K562 (cell line): Measurements from ENCODE around the gene XRN2. TPM values are rescaled to one million over a fixed set of nuclear protein-coding genes. Genes with fewer than 3 reads are reported as not detected.

Source experiments
- ATAC-seq: fragments of 200-7000 bp; cut with Tn5 transposase; 3 replicates; pipeline ENCODE4 v1.9.1; 2020; ENCODE audit warnings: moderate library complexity
- BruUV-seq: library from RNA; stranded (reverse); fragments of 400-500 nt; replicated peaks from 2 replicates; lab custom pipeline; 2021; lab: Mats Ljungman, UMichigan
- CTCF ChIA-PET: fragments of 300-600 bp; formaldehyde crosslinking; extraction: SDS; loops from one replicate; lab custom pipeline; 2021; ENCODE audit warnings: low intra/inter-chr PET ratio; lab: Yijun Ruan, JAX
- POLR2A ChIA-PET: fragments of 300-600, 350-650 bp; sonication (Branson Sonifier 250); formaldehyde crosslinking; extraction: SDS; loops from one replicate; lab custom pipeline; 2021; ENCODE audit warnings: antibody characterized with exemption, inconsistent platforms; lab: Yijun Ruan, JAX
- DNase-seq, 4 experiments: peaks; one replicate each; pipeline versions ENCODE4 v3.0.0 to v3.0.0-alpha.2; 2011 to 2018; ENCODE audit warnings: low spot score in 3 of 4, mixed read lengths in 3 of 4; ENCODE audit errors: extremely low read depth in 1 of 4
- FAIRE-seq: peaks from 2 replicates; lab custom pipeline; 2011; peaks lifted over from hg19 to GRCh38; lab: Jason Lieb, UNC
- H2AFZ ChIP-seq: 2 replicates; pipeline ENCODE4 v1.6.0; 2011; ENCODE audit warnings: low read depth, low read length, control low read depth, inconsistent platforms
- H3K27ac ChIP-seq: fragments of 200-600 bp; 3 replicates; pipeline ENCODE4 v1.8.0; 2011; ENCODE audit warnings: low read depth, mild to moderate bottlenecking, control low read depth, inconsistent platforms, low read length, moderate library complexity, mixed read lengths; ENCODE audit errors: extremely low read depth
- H3K27me3 ChIP-seq, 2 experiments: fragments of 300-600 bp in 1 of 2; 2 replicates in 1 of 2; 3 replicates in 1 of 2; pipeline versions ENCODE4 v1.6.0 to v1.8.0; 2011; ENCODE audit warnings: inconsistent platforms in 2 of 2, low read length in 2 of 2, mild to moderate bottlenecking in 1 of 2, mixed read lengths in 1 of 2, moderate library complexity in 1 of 2; ENCODE audit not compliant: control insufficient read depth in 2 of 2, insufficient read depth in 2 of 2
- H3K36me3 ChIP-seq: fragments of 300-600 bp; 3 replicates; pipeline ENCODE4 v1.8.0; 2011; ENCODE audit warnings: mild to moderate bottlenecking, low read length, inconsistent platforms; ENCODE audit not compliant: control insufficient read depth, insufficient read depth
- H3K4me1 ChIP-seq, 2 experiments: fragments of 200-600 bp in 1 of 2; replicated peaks in 1 of 2; 2 replicates in 1 of 2; 3 replicates in 1 of 2; pipeline versions ENCODE4 v1.5.1 to v1.8.0; 2011; ENCODE audit warnings: inconsistent platforms in 2 of 2, low read length in 2 of 2, mild to moderate bottlenecking in 1 of 2, mixed read lengths in 1 of 2, moderate library complexity in 1 of 2; ENCODE audit not compliant: control insufficient read depth in 2 of 2, insufficient read depth in 2 of 2
- H3K4me2 ChIP-seq: 2 replicates; pipeline ENCODE4 v1.6.1; 2011; ENCODE audit warnings: low read length, control low read depth, inconsistent platforms, mixed read lengths; ENCODE audit not compliant: insufficient read depth
- H3K4me3 ChIP-seq: fragments of 200-600 bp; sonication (generic), shearing (Covaris generic); 2 replicates; pipeline ENCODE4 v1.5.1; 2016; ENCODE audit warnings: control low read depth, inconsistent platforms
- H3K79me2 ChIP-seq: fragments of 200-600 bp; 3 replicates; pipeline ENCODE4 v1.8.0; 2011; ENCODE audit warnings: low read length, inconsistent platforms; ENCODE audit not compliant: control insufficient read depth, insufficient read depth
- H3K9ac ChIP-seq, 2 experiments: 2 replicates each; pipeline versions ENCODE4 v1.6.0 to v1.6.1; 2011; ENCODE audit warnings: low read depth in 2 of 2, low read length in 2 of 2, control low read depth in 1 of 2, inconsistent platforms in 1 of 2, mild to moderate bottlenecking in 1 of 2, mixed read lengths in 1 of 2; ENCODE audit not compliant: insufficient read depth in 1 of 2
- H3K9me1 ChIP-seq: one replicate; pipeline ENCODE4 v1.6.0; 2011; ENCODE audit warnings: inconsistent platforms, mild to moderate bottlenecking, low read length, moderate library complexity; ENCODE audit not compliant: control insufficient read depth, insufficient read depth
- H3K9me3 ChIP-seq: replicated peaks from 2 replicates; pipeline ENCODE4 v1.5.1; 2011; ENCODE audit warnings: low read depth, low read length, inconsistent platforms; ENCODE audit not compliant: control insufficient read depth, insufficient read depth
- H4K20me1 ChIP-seq: replicated peaks from 2 replicates; pipeline ENCODE4 v1.6.1; 2011; ENCODE audit warnings: low read length, inconsistent platforms, mixed read lengths; ENCODE audit not compliant: control insufficient read depth, insufficient read depth
- CAMTA2 ChIP-seq: fragments of 250-450 bp; sonication (Bioruptor Pico); conservative IDR thresholded peaks from 2 replicates; pipeline ENCODE4 v1.5.1; 2022
- E2F5 ChIP-seq: sonication (generic); formaldehyde crosslinking; IDR thresholded peaks from 2 replicates; pipeline ENCODE4 v1.8.0; 2022; ENCODE audit warnings: mild to moderate bottlenecking, missing genetic modification reagents
- E2F8 ChIP-seq: fragments of 450-650 bp; IDR thresholded peaks from 2 replicates; pipeline ENCODE4 v1.7.1; 2018; ENCODE audit warnings: mild to moderate bottlenecking, low read depth; ENCODE audit not compliant: partially characterized antibody
- ZBTB26 ChIP-seq: fragments of 450-650 bp; formaldehyde crosslinking; IDR thresholded peaks from 2 replicates; pipeline ENCODE4 v1.4.0; 2022; ENCODE audit warnings: missing genetic modification characterization
- ZNF696 ChIP-seq: fragments of 250-450 bp; sonication (Bioruptor Pico); conservative IDR thresholded peaks from 2 replicates; pipeline ENCODE4 v1.4.0; 2020; ENCODE audit warnings: mild to moderate bottlenecking, moderate library complexity
- WGBS: fragments of 100-300 bp; shearing (Covaris generic); methylation state at CpG from one replicate; pipeline ENCODE4 v1.1.6; 2016; ENCODE audit warnings: low coverage, mixed read lengths; ENCODE audit not compliant: insufficient coverage; ENCODE audit errors: missing lambda C conversion rate; 5-methylcytosine and 5-hydroxymethylcytosine counted together
- in situ Hi-C: fragments of 300-500 bp; cut with MboI; formaldehyde crosslinking; loops from 4 replicates; pipeline ENCODE4 v1.15.0; 2018; ENCODE audit warnings: inconsistent platforms, mixed read lengths
- intact Hi-C: fragments of 100-400 bp; cut with micrococcal nuclease; formaldehyde crosslinking; loops from 2 replicates; pipeline ENCODE4 v1.14.2; 2022
- polyA plus RNA-seq, 8 experiments: library from polyadenylated mRNA; depleted of rRNA in 4 of 8; stranded (reverse) in 5 of 8; unstranded in 3 of 8; fragments of >200 nt; fragmentation: Nextera tagmentation in 2 of 8; fragmentation: Illumina TruSeq in 1 of 8; extraction: Ambion mirVana in 2 of 8; extraction: Trizol in 1 of 8; gene quantifications; 2 replicates each; pipeline versions ENCODE4 v1.2.1 to v1.2.3, GENCODE V29; 2011 to 2014; ENCODE audit warnings: inconsistent platforms in 1 of 8, missing spikeins in 1 of 8
- total RNA-seq, 7 experiments: library from RNA; depleted of rRNA in 6 of 7; stranded (reverse); fragments of >200 nt in 6 of 7; fragmentation: Illumina TruSeq in 2 of 7; extraction: Trizol in 2 of 7; gene quantifications; 2 replicates each; pipeline versions ENCODE4 v1.2.1 to v1.2.3, GENCODE V29; 2011 to 2021; ENCODE audit warnings: low replicate concordance in 1 of 7
- TF ChIP-seq, protein P1 (sequence below): sonication (generic); formaldehyde crosslinking; IDR thresholded peaks from 2 replicates; pipeline ENCODE4 v1.8.0; 2022; ENCODE audit warnings: missing genetic modification reagents, mild to moderate bottlenecking, borderline replicate concordance
- TF ChIP-seq, protein P2 (sequence below): fragments of 450-650 bp; IDR thresholded peaks from 2 replicates; pipeline ENCODE4 v1.6.1; 2016; ENCODE audit warnings: missing biosample characterization, missing genetic modification characterization

The XRN2 gene
- total and polyA plus RNA-seq, 9 of the 15 experiments (the other 6 are each of a cell fraction or from before 2014, with no cell fraction given), result 41.8 to 67.3 (median 51.4) TPM

- no peak for ATAC-seq
- no peaks in the 10 kb centered on the region for H3K79me2 ChIP-seq
- no peak for DNase-seq
- no peak overlapping the region for H3K4me2 ChIP-seq
- 12% methylated on average over 2 of the region's 3 CpGs for WGBS
- H3K9ac ChIP-seq, result no peak overlapping the region
- no peaks in the 10 kb centered on the region for H3K9me3 ChIP-seq
- intact Hi-C loops, result no loop called here
- H3K36me3 ChIP-seq, result no peaks in the 10 kb centered on the region
- H3K4me1 ChIP-seq, result 0 out of 5 replicates have a peak, but pooled peaks cover 0 to 3% of the 10 kb centered on the region in 2 experiments
- no peak for FAIRE-seq
- no peak overlapping the region for H2AFZ ChIP-seq
- H3K27ac ChIP-seq, result no peak overlapping the region
- POLR2A ChIA-PET, result no interaction called here
- TF ChIP-seq CAMTA2 (CRISPR knock-in tag) (no peak), ZNF696 (no peak), E2F8 (no peak), ZBTB26 (CRISPR knock-in tag) (no peak), E2F5 (CRISPR knock-in tag) (no peak)
- TF ChIP-seq, protein P1, sequence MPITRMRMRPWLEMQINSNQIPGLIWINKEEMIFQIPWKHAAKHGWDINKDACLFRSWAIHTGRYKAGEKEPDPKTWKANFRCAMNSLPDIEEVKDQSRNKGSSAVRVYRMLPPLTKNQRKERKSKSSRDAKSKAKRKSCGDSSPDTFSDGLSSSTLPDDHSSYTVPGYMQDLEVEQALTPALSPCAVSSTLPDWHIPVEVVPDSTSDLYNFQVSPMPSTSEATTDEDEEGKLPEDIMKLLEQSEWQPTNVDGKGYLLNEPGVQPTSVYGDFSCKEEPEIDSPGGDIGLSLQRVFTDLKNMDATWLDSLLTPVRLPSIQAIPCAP (CRISPR knock-in tag), result no peak
- TF ChIP-seq, protein P2, sequence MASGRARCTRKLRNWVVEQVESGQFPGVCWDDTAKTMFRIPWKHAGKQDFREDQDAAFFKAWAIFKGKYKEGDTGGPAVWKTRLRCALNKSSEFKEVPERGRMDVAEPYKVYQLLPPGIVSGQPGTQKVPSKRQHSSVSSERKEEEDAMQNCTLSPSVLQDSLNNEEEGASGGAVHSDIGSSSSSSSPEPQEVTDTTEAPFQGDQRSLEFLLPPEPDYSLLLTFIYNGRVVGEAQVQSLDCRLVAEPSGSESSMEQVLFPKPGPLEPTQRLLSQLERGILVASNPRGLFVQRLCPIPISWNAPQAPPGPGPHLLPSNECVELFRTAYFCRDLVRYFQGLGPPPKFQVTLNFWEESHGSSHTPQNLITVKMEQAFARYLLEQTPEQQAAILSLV (tag), result no peak
- H4K20me1 ChIP-seq, result no peaks in the 10 kb centered on the region
- CTCF ChIA-PET, result no interaction called here
- in situ Hi-C loops, result no loop called here
- H3K9me1 ChIP-seq, result no peaks in the 10 kb centered on the region
- BruUV-seq, result no TSS peak
- H3K4me3 ChIP-seq, result no peak overlapping the region
- peaks cover 4 to 18% of the 10 kb centered on the region in 2 experiments; a peak in 4 of 5 replicates for H3K27me3 ChIP-seq
Measured at GRCh38 chr20:21272679-21273078, 30.5 kb upstream of the XRN2 start.
